Nephron progenitor cell (in vitro differentiated cells): Measurements from ENCODE around the gene GPLD1.

Experiments
- DNase-seq: peaks from one replicate; pipeline ENCODE4 v3.0.0; 2021
- H3K27ac Mint-ChIP-seq: 2 replicates; pipeline ENCODE4 v1.8.0; 2021; ENCODE audit warnings: mild to moderate bottlenecking, moderate library complexity, mixed read lengths
- H3K27me3 Mint-ChIP-seq: 2 replicates; pipeline ENCODE4 v1.8.0; 2021; ENCODE audit warnings: mild to moderate bottlenecking, low read depth, mixed read lengths; ENCODE audit not compliant: poor library complexity
- H3K36me3 Mint-ChIP-seq: 2 replicates; pipeline ENCODE4 v1.8.0; 2021; ENCODE audit warnings: low read depth, mixed read lengths
- H3K4me1 Mint-ChIP-seq: 2 replicates; pipeline ENCODE4 v1.8.0; 2021; ENCODE audit warnings: mixed read lengths
- H3K4me3 Mint-ChIP-seq: 2 replicates; pipeline ENCODE4 v1.8.0; 2021; ENCODE audit warnings: mild to moderate bottlenecking, moderate library complexity, mixed read lengths
- H3K9me3 Mint-ChIP-seq: 2 replicates; pipeline ENCODE4 v1.8.0; 2021; ENCODE audit warnings: mild to moderate bottlenecking, moderate library complexity, mixed read lengths
- TF ChIP-seq, protein P1 (sequence below): fragments of 200-600 bp; sonication (generic); IDR thresholded peaks from 2 replicates; pipeline ENCODE4 v1.5.0; 2021; ENCODE audit warnings: antibody characterized with exemption

Gene GPLD1

DNA sequence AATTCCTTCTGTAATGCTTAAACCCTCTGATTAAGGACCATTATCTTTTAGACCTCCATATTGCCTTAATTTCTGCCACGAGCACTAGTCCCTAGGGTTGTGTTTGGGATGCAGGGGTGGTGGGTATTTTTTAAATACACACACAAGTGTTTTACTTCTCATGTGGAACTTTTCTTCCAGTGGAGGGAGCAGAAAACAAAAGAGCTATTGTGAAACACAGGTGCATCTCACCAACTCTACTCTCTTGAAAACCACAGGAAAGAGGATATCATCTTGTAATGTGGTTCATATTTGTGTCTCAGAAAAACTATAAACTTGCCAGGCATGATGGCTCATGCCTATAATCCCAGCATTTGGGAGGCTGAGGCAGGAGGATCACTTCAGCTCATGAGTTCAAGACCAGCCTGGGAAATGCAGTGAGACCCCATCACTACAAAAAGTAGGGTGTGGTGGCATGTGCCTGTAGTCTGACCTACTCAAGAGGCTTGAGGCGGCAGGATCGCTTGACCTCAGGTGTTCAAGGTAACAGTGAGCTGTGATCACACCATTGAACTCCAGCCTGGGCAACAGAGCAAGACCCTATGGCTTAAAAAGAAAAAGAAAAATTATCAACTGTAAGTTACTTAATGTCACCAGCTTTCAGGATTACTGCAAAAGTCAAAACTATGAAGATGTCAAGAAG lies 49.4 kb downstream of the GPLD1 start:
- H3K9me3 Mint-ChIP-seq: no peaks in the 10 kb centered on the region

DNA sequence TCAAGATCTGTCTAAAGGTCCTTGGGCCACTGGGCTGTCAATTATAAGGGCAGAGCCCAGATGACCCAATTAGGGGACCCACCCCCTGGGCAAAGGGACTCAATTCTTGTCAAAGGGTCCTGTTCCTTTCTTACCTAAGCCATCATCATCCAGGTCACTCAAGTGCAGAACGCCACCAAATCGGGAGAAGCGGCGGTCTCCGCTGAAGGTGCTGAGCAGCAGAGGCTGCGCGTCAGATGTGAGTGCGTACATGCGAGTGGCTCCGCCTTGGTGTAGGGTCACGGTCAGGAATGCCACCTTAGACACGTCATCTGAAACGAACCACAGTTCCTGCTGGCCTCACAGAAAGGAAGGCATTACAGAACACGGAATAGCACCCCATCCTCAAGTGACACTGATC lies 52.4 kb downstream of the GPLD1 start:
- TF ChIP-seq, protein P1, sequence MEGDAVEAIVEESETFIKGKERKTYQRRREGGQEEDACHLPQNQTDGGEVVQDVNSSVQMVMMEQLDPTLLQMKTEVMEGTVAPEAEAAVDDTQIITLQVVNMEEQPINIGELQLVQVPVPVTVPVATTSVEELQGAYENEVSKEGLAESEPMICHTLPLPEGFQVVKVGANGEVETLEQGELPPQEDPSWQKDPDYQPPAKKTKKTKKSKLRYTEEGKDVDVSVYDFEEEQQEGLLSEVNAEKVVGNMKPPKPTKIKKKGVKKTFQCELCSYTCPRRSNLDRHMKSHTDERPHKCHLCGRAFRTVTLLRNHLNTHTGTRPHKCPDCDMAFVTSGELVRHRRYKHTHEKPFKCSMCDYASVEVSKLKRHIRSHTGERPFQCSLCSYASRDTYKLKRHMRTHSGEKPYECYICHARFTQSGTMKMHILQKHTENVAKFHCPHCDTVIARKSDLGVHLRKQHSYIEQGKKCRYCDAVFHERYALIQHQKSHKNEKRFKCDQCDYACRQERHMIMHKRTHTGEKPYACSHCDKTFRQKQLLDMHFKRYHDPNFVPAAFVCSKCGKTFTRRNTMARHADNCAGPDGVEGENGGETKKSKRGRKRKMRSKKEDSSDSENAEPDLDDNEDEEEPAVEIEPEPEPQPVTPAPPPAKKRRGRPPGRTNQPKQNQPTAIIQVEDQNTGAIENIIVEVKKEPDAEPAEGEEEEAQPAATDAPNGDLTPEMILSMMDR: no peak
- no peak overlapping the region for H3K4me3 Mint-ChIP-seq
- H3K9me3 Mint-ChIP-seq: no peaks in the 10 kb centered on the region
- peaks cover 13% of the 10 kb centered on the region for H3K36me3 Mint-ChIP-seq
- no peak for DNase-seq
- H3K27me3 Mint-ChIP-seq: peaks cover 5% of the 10 kb centered on the region
- H3K4me1 Mint-ChIP-seq: peaks cover 5% of the 10 kb centered on the region
- no peak overlapping the region for H3K27ac Mint-ChIP-seq

More for the DNA sequence above, 49.4 kb downstream of the GPLD1 start:
- Mint-ChIP-seq H3K4me3 (no peak overlapping the region), H3K36me3 (peaks cover 7% of the 10 kb centered on the region), H3K27me3 (peaks cover 5% of the 10 kb centered on the region), H3K27ac (no peak overlapping the region), H3K4me1 (peaks cover 5% of the 10 kb centered on the region)
- TF ChIP-seq, protein P1: no peak
- DNase-seq: no peak

DNA sequence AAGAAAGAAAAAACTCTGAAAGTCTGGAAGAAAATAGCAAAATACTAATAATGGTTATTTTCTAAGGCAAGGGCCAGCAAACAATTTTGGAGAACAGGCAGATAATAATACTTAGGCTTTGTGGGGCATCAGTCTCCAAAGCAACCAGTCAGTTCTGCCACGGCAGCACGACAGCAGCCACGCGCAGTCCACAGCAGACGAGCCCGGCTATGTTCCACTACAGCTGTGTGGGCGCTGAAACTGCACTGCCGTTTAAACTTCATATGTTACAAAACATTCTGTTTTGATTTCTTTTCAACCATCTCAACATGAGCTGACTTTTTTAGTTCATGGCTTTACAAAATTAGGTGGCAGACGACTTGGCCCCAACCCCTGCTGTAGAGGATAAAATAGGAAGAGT lies 56.8 kb downstream of the GPLD1 start:
- no peaks in the 10 kb centered on the region for H3K9me3 Mint-ChIP-seq

DNA sequence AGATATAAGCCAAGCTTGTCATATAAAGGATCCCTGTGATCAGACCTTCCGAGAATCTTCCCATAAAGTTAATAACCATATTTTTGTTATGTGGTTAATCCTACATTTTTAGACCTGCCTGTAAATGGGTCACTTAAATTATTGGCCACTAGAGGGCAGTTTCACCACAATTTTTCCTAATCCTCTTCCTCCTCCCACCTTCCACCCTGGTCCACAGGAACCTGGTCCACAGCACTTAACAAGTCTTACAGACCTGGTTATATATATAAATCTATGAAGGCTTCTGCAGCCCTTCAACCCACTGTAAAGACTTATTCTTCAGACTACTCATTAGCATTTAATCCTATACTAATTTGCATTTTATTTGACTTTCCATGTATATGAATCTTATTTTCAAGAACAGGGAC lies 58.3 kb downstream of the GPLD1 start:
- no peak for DNase-seq
- H3K4me3 Mint-ChIP-seq: no peak overlapping the region
- TF ChIP-seq, protein P1: peak; percentile 59
- no peak overlapping the region for H3K27ac Mint-ChIP-seq
- no peaks in the 10 kb centered on the region for H3K9me3 Mint-ChIP-seq
- H3K4me1 Mint-ChIP-seq: peaks cover 5% of the 10 kb centered on the region
- no peaks in the 10 kb centered on the region for H3K27me3 Mint-ChIP-seq
- H3K36me3 Mint-ChIP-seq: peaks cover 19% of the 10 kb centered on the region

More for the DNA sequence above, 56.8 kb downstream of the GPLD1 start:
- Mint-ChIP-seq H3K4me1 (no peaks in the 10 kb centered on the region), H3K27ac (no peak overlapping the region), H3K4me3 (no peak overlapping the region), H3K27me3 (peaks cover 5% of the 10 kb centered on the region), H3K36me3 (peaks cover 26% of the 10 kb centered on the region)
- no peak for DNase-seq
- TF ChIP-seq, protein P1: no peak

DNA sequence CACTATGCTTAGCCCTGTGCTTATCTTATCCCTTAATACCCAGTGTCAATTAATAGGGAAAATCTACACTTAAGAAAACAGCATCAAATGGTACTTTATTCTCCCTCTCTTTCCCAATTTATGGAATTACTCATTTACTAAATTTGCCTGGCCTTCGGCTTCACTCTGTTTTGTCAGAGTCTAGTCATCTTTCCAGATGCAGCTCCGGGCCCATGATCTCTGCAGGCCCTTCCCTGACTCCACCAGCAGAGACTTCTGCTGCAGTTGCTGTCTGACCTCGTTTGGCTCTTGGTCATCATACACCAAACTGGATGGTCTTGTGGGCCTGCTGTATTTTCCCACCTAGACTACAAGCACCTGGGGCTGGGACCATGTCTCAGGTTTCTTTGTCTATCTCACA lies 59.3 kb downstream of the GPLD1 start:
- Mint-ChIP-seq H3K27me3 (no peaks in the 10 kb centered on the region), H3K9me3 (no peaks in the 10 kb centered on the region), H3K27ac (no peak overlapping the region), H3K4me3 (no peak overlapping the region), H3K36me3 (peaks cover 19% of the 10 kb centered on the region), H3K4me1 (peaks cover 5% of the 10 kb centered on the region)
- DNase-seq: no peak
- TF ChIP-seq, protein P1: no peak

DNA sequence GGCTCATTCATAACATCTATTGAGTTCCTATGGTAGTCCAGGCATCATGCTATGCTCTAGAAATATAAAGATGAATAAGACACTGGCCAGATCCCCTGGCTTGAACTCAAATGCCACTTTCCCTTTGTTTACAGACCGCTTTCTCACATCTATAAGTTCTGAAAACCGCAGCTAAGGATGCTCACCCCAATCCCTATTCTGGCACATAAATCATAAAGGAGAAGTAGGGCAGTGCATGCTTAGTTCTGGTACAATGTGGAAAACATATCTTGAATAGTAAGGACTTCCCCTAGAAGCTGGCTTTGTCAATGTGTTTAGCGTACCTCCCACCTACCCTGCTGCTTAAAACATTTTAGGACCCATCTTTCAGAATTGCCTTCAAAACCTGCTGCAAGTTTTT lies 60.2 kb downstream of the GPLD1 start:
- peaks cover 5% of the 10 kb centered on the region for H3K4me1 Mint-ChIP-seq
- no peaks in the 10 kb centered on the region for H3K27me3 Mint-ChIP-seq
- peaks cover 27% of the 10 kb centered on the region for H3K36me3 Mint-ChIP-seq
- no peak for DNase-seq
- H3K4me3 Mint-ChIP-seq: no peak overlapping the region
- TF ChIP-seq, protein P1: no peak
- H3K9me3 Mint-ChIP-seq: no peaks in the 10 kb centered on the region
- no peak overlapping the region for H3K27ac Mint-ChIP-seq
